GM23248 (cell line): ENCODE measurements around the gene C1R. TPM values are rescaled to one million over a fixed set of nuclear protein-coding genes. Genes with fewer than 3 reads are reported as not detected.

ENCODE experiments used
- DNase-seq: peaks from one replicate; pipeline ENCODE4 v3.0.0-alpha.2; 2015
- H2AFZ ChIP-seq: fragments of 200-600 bp; sonication (generic); 2 replicates; pipeline ENCODE4 v1.6.1; 2016; ENCODE audit warnings: antibody characterized with exemption
- H3F3A ChIP-seq: fragments of 200-600 bp; sonication (generic); 2 replicates; pipeline ENCODE4 v1.6.1; 2016; ENCODE audit warnings: mild to moderate bottlenecking, antibody characterized with exemption, mixed run types; ENCODE audit not compliant: insufficient read depth
- H3K27ac ChIP-seq: fragments of 200-600 bp; sonication (generic); 2 replicates; pipeline ENCODE4 v1.5.1; 2016; ENCODE audit warnings: mild to moderate bottlenecking
- H3K27me3 ChIP-seq: fragments of 200-600 bp; sonication (generic); replicated peaks from 2 replicates; pipeline ENCODE4 v1.6.1; 2016; ENCODE audit warnings: mild to moderate bottlenecking; ENCODE audit not compliant: insufficient read depth
- H3K36me3 ChIP-seq: fragments of 200-600 bp; sonication (generic); 2 replicates; pipeline ENCODE4 v1.6.1; 2016; ENCODE audit warnings: low read depth, mild to moderate bottlenecking
- H3K4me1 ChIP-seq: fragments of 200-600 bp; sonication (generic); 2 replicates; pipeline ENCODE4 v1.6.1; 2016; ENCODE audit warnings: mild to moderate bottlenecking; ENCODE audit not compliant: insufficient read depth
- H3K4me2 ChIP-seq: fragments of 200-600 bp; sonication (generic); one replicate; pipeline ENCODE4 v1.6.1; 2016; ENCODE audit warnings: mild to moderate bottlenecking; ENCODE audit not compliant: unreplicated experiment
- H3K4me3 ChIP-seq: fragments of 200-600 bp; sonication (generic); 2 replicates; pipeline ENCODE4 v1.5.1; 2016; ENCODE audit warnings: mild to moderate bottlenecking
- H3K79me2 ChIP-seq: fragments of 200-600 bp; sonication (generic); 2 replicates; pipeline ENCODE4 v1.6.1; 2016; ENCODE audit warnings: mild to moderate bottlenecking; ENCODE audit not compliant: insufficient read depth
- H3K9ac ChIP-seq: fragments of 200-600 bp; sonication (generic); 2 replicates; pipeline ENCODE4 v1.6.1; 2016; ENCODE audit warnings: mild to moderate bottlenecking
- H3K9me2 ChIP-seq: fragments of 200-600 bp; sonication (generic); 2 replicates; pipeline ENCODE4 v1.6.1; 2016; ENCODE audit warnings: mixed run types, mild to moderate bottlenecking, moderate library complexity; ENCODE audit not compliant: insufficient read depth
- H3K9me3 ChIP-seq: fragments of 200-600 bp; sonication (generic); one replicate; pipeline ENCODE4 v1.6.1; 2017; ENCODE audit warnings: low read depth
- H4K20me1 ChIP-seq: fragments of 200-600 bp; sonication (generic); 2 replicates; pipeline ENCODE4 v1.6.0; 2016; ENCODE audit not compliant: insufficient read depth
- EZH2 ChIP-seq: fragments of 200-600 bp; sonication (generic); IDR thresholded peaks from 2 replicates; pipeline ENCODE4 v1.6.1; 2018; ENCODE audit warnings: antibody characterized with exemption, mild to moderate bottlenecking; ENCODE audit not compliant: insufficient read depth, poor library complexity, severe bottlenecking
- EZH2phosphoT487 ChIP-seq: fragments of 200-600 bp; sonication (generic); IDR thresholded peaks from 2 replicates; pipeline ENCODE4 v1.6.1; 2018; ENCODE audit warnings: antibody characterized with exemption, moderate library complexity, mild to moderate bottlenecking, low read depth; ENCODE audit not compliant: insufficient read depth
- WGBS, 2 experiments: methylation state at CpG; one replicate each; pipeline ENCODE4 v1.1.6; 2015 to 2017; ENCODE audit warnings: low lambda C conversion rate in 2 of 2, low coverage in 1 of 2; ENCODE audit errors: missing lambda C conversion rate in 2 of 2; 5-methylcytosine and 5-hydroxymethylcytosine counted together
- in situ Hi-C: fragments of 300-500 bp; cut with MboI; formaldehyde crosslinking; loops from 2 replicates; pipeline ENCODE4 v1.15.0; 2020
- polyA plus RNA-seq: library from polyadenylated mRNA; unstranded; fragments of >200 nt; fragmentation: Nextera tagmentation; extraction: Ambion mirVana; gene quantifications from 2 replicates; pipeline ENCODE4 v1.2.1, GENCODE V29; 2016
- total RNA-seq: library from RNA; depleted of rRNA; stranded (reverse); fragments of >200 nt; shearing (Covaris generic); gene quantifications from 2 replicates; pipeline ENCODE4 v1.2.3, GENCODE V29; 2014

C1R gene
- total and polyA plus RNA-seq, 2 experiments from 2014 or later, result 51.1 to 75.0 TPM

- H3K79me2 ChIP-seq, result no peaks in the 10 kb centered on the region
- TF ChIP-seq EZH2phosphoT487 (no peak), EZH2 (no peak)
- H3K36me3 ChIP-seq, result no peaks in the 10 kb centered on the region
- 70 to 72% methylated on average over 7 of the region's 7 CpGs for WGBS, 2 experiments
- H3F3A ChIP-seq, result no peaks in the 10 kb centered on the region
- no peak overlapping the region for H2AFZ ChIP-seq
- no peaks in the 10 kb centered on the region for H4K20me1 ChIP-seq
- in situ Hi-C loops, result no loop called here
- no peak overlapping the region for H3K4me2 ChIP-seq
- no peak overlapping the region for H3K27ac ChIP-seq
- no peak for DNase-seq
- H3K27me3 ChIP-seq, result no peaks in the 10 kb centered on the region
- H3K9me3 ChIP-seq, result no peaks in the 10 kb centered on the region
- H3K4me1 ChIP-seq, result no peaks in the 10 kb centered on the region
- H3K9me2 ChIP-seq, result no peaks in the 10 kb centered on the region
- no peak overlapping the region for H3K4me3 ChIP-seq
- no peak overlapping the region for H3K9ac ChIP-seq
Observed at GRCh38 chr12:7122811-7123769, 30.8 kb upstream of the C1R start.

- no peaks in the 10 kb centered on the region for H3F3A ChIP-seq
- H3K4me3 ChIP-seq, result no peak overlapping the region
- no peak for DNase-seq
- no peaks in the 10 kb centered on the region for H3K9me3 ChIP-seq
- H3K27ac ChIP-seq, result no peak overlapping the region
- no peak overlapping the region for H3K9ac ChIP-seq
- H3K4me2 ChIP-seq, result no peak overlapping the region
- in situ Hi-C loops, result no loop called here
- 83 to 95% methylated on average over 5 of the region's 5 CpGs for WGBS, 2 experiments
- no peaks in the 10 kb centered on the region for H3K79me2 ChIP-seq
- H3K9me2 ChIP-seq, result no peaks in the 10 kb centered on the region
- TF ChIP-seq EZH2phosphoT487, result no peak
- TF ChIP-seq EZH2, result no peak
- no peaks in the 10 kb centered on the region for H4K20me1 ChIP-seq
- no peaks in the 10 kb centered on the region for H3K27me3 ChIP-seq
- H3K4me1 ChIP-seq, result no peaks in the 10 kb centered on the region
- no peaks in the 10 kb centered on the region; the same call in 1 of the 2 replicates for H3K36me3 ChIP-seq
- no peak overlapping the region for H2AFZ ChIP-seq
Observed at GRCh38 chr12:7121324-7121723, 29.1 kb upstream of the C1R start.

- no peaks in the 10 kb centered on the region for H4K20me1 ChIP-seq
- H2AFZ ChIP-seq, result no peak overlapping the region
- no peaks in the 10 kb centered on the region for H3K79me2 ChIP-seq
- in situ Hi-C loops, result no loop called here
- H3K9me3 ChIP-seq, result no peaks in the 10 kb centered on the region
- no peak overlapping the region for H3K4me2 ChIP-seq
- no peaks in the 10 kb centered on the region for H3F3A ChIP-seq
- H3K4me3 ChIP-seq, result no peak overlapping the region
- H3K4me1 ChIP-seq, result no peaks in the 10 kb centered on the region
- 86 to 94% methylated on average over 5 of the region's 5 CpGs for WGBS, 2 experiments
- TF ChIP-seq EZH2 (no peak), EZH2phosphoT487 (no peak)
- no peaks in the 10 kb centered on the region for H3K9me2 ChIP-seq
- no peaks in the 10 kb centered on the region; the same call in 1 of the 2 replicates for H3K36me3 ChIP-seq
- H3K27ac ChIP-seq, result no peak overlapping the region
- no peak for DNase-seq
- no peak overlapping the region for H3K9ac ChIP-seq
- no peaks in the 10 kb centered on the region for H3K27me3 ChIP-seq
Observed at GRCh38 chr12:7120166-7120565, 27.9 kb upstream of the C1R start.

- H3K9ac ChIP-seq, result no peak overlapping the region
- WGBS, 2 experiments, result 96% methylated on average over 2 to 3 of the region's 3 CpGs
Observed at GRCh38 chr12:7118881-7119280, 26.6 kb upstream of the C1R start.

More at GRCh38 chr12:7118881-7119280, 26.6 kb upstream of the C1R start:
- no peak for DNase-seq
- Histone ChIP-seq H2AFZ (no peak overlapping the region), H4K20me1 (no peaks in the 10 kb centered on the region), H3K79me2 (no peaks in the 10 kb centered on the region), H3K4me2 (no peak overlapping the region), H3K4me3 (no peak overlapping the region), H3K9me3 (no peaks in the 10 kb centered on the region), H3K4me1 (no peaks in the 10 kb centered on the region), H3K36me3 (no peaks in the 10 kb centered on the region; the same call in 1 of the 2 replicates), H3K27ac (no peak overlapping the region), H3F3A (no peaks in the 10 kb centered on the region), H3K27me3 (no peaks in the 10 kb centered on the region), H3K9me2 (no peaks in the 10 kb centered on the region)
- TF ChIP-seq EZH2phosphoT487, result no peak
- no peak for TF ChIP-seq EZH2
- in situ Hi-C loops, result loop anchor here (10.0 kb wide), 1 partner anchor 174 kb away; the partner anchor contains the start of genes C12orf57 and RNU7-1
